ENCODE results near the gene BCORL1. TPM values are rescaled to one million over a fixed set of nuclear protein-coding genes. Genes with fewer than 3 reads are reported as not detected.

BCORL1 gene
- total and polyA plus RNA-seq, 2 of the 8 experiments (the other 6 are each of a cell fraction or from before 2014, with no cell fraction given): 1.4 to 6.2 TPM

DNA sequence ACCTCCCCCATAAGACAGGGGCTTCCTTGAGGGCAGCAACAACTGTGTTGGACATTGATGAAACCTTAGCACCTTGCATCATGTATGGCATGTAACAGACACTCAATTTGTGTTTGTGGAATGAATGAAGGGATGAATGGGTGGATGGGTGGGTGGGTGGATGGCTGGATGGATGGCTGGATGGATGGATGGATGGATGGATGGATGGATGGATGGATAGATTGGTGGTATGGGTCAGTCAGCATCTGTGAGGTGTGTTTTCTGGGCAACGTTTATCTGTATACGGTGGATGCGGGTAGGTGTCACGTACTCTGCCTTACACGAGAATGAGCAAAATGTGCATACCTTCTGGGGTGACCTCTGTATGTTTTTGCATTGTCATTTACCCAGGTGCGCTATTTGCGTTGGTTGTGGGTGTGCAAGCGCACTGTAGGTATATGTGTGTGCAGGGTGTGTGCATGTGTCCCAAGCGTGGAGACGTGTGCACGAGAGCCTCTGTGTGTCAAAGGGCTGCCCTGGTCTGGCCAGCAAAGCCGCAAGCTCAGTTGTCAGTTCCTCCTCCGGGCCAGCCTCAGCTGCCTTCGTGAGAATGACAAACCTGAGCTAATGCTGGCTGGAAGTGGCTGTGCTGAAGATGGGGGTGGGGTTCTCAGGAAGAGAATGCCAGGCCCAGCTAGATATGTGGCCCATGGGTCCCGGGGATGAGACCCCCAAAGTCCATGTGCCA lies 101.4 kb downstream of the BCORL1 start:
- no peak overlapping the region for H2BK15ac ChIP-seq (ENCODE audit: low read length)
- no peaks in the 10 kb centered on the region for H3K23me2 ChIP-seq (ENCODE audit: low read depth, low read length)
- H3K27me3 ChIP-seq (replicated peaks in 1 of 4; ENCODE audit: control insufficient read depth in 3 of 4, extremely low read depth in 1 of 4, insufficient read depth in 3 of 4, low read length in 3 of 4): no peaks in the 10 kb centered on the region
- POLR2A ChIA-PET (ENCODE audit: partially characterized antibody): no interaction called here
- H3K9me3 ChIP-seq (ENCODE audit: insufficient read depth in 2 of 2, low read depth in 1 of 2, low read length in 1 of 2): no peaks in the 10 kb centered on the region
- H3K79me2 ChIP-seq (ENCODE audit: control insufficient read depth in 1 of 2, insufficient read depth in 2 of 2, low read length in 2 of 2): no peaks in the 10 kb centered on the region
- H3K56ac ChIP-seq (replicated peaks; ENCODE audit: insufficient read length, low read depth, low read length): no peak overlapping the region
- no peak overlapping the region for H4K5ac ChIP-seq (ENCODE audit: insufficient read length, low read depth, low read length)
- no peaks in the 10 kb centered on the region for H3K36me3 ChIP-seq (ENCODE audit: control insufficient read depth in 2 of 4, insufficient read depth in 4 of 4, low read length in 3 of 4)
- CTCF ChIA-PET (ENCODE audit: partially characterized antibody): interaction anchor here (0.5 to 1.1 kb wide), 4 partner anchors 25 to 161 kb away, joined by 3 to 4 read pairs (median 3); no protein-coding TSS in a partner anchor
- no peak overlapping the region for H2BK120ac ChIP-seq (replicated peaks; ENCODE audit: low read depth, low read length)
- 86% methylated on average over 13 of the region's 15 CpGs; no CpG with 5 or more reads in 1 of the 2 experiments for WGBS, 2 experiments (ENCODE audit: extremely low coverage in 1 of 2, insufficient coverage in 1 of 2, insufficient read length in 1 of 2, insufficient replicate concordance in 2 of 2, low coverage in 1 of 2, low lambda C conversion rate in 2 of 2, missing lambda C conversion rate in 1 of 2)
- no peak overlapping the region for H3K23ac ChIP-seq (ENCODE audit: insufficient read length)
- no peak overlapping the region for H3K4ac ChIP-seq (replicated peaks; ENCODE audit: insufficient read length, low read depth, low read length)
- H4K20me1 ChIP-seq (replicated peaks in 1 of 2; ENCODE audit: control insufficient read depth in 1 of 2, insufficient read depth in 2 of 2, low read length in 2 of 2): no peaks in the 10 kb centered on the region
- no peak overlapping the region for H2BK20ac ChIP-seq (ENCODE audit: low read length)
- H2AFZ ChIP-seq (ENCODE audit: low read length): no peak overlapping the region
- FAIRE-seq (no peak), DNase-seq (ENCODE audit: low read depth in 1 of 2, low spot score in 2 of 2) (no peak)
- peaks cover 0 to 22% (median 6%) of the 10 kb centered on the region in 4 experiments; a peak in 5 of 7 replicates for H3K4me1 ChIP-seq (replicated peaks in 1 of 4; ENCODE audit: control insufficient read depth in 3 of 4, insufficient read depth in 4 of 4, low read length in 3 of 4)
- no peak overlapping the region; the same call in 1 of the 2 replicates for H3K18ac ChIP-seq (ENCODE audit: extremely low read depth, low read length)
- H3K9ac ChIP-seq (replicated peaks in 1 of 4; ENCODE audit: extremely low read depth in 1 of 4, low read depth in 3 of 4, low read length in 3 of 4): no peak overlapping the region
- no peak overlapping the region for H3K27ac ChIP-seq (ENCODE audit: low read depth, low read length)
- no peak overlapping the region for H3K14ac ChIP-seq (ENCODE audit: insufficient read length)
- H2AK5ac ChIP-seq (ENCODE audit: low read depth, low read length): no peak overlapping the region
- no peak overlapping the region for H4K8ac ChIP-seq (ENCODE audit: extremely low read depth, insufficient read depth, low read length)
- H3K4me3 ChIP-seq (ENCODE audit: extremely low read depth in 1 of 4, insufficient read depth in 2 of 4, low read depth in 3 of 4, low read length in 4 of 4): no peak overlapping the region
- H2BK12ac ChIP-seq (ENCODE audit: low read depth, low read length): 0 out of 2 replicates have a peak overlapping the region, but pooled peaks have one; percentile 27
- H3K4me2 ChIP-seq (ENCODE audit: insufficient read depth in 1 of 2, low read depth in 2 of 2, low read length in 2 of 2): 0 out of 4 replicates have a peak overlapping the region, but pooled peaks of 1 of the 2 experiments have one; percentile 16
- no peaks in the 10 kb centered on the region for H3K79me1 ChIP-seq (ENCODE audit: low read depth, low read length)
- no peak overlapping the region for H2BK5ac ChIP-seq (ENCODE audit: low read depth, low read length)
- no peak overlapping the region for H4K91ac ChIP-seq (replicated peaks; ENCODE audit: insufficient read length, low read length)
- TF ChIP-seq CBX5 (IDR thresholded peaks at IDR 0.05; ENCODE audit: low read depth, low read length) (no peak), CEBPB (IDR thresholded peaks at IDR 0.05; ENCODE audit: low read depth, low read length) (no peak)
